SU-DHL-6 (cell line): Measurements from ENCODE around the gene UVSSA.

Source experiments
- CTCF ChIP-seq: fragments of 200-600 bp; sonication (generic); IDR thresholded peaks from one replicate; pipeline ENCODE4 v1.5.1; 2017; ENCODE audit warnings: antibody characterized with exemption, mild to moderate bottlenecking, low read length, moderate library complexity; ENCODE audit not compliant: insufficient read depth, poor library complexity, severe bottlenecking
- EZH2phosphoT487 ChIP-seq: fragments of 200-600 bp; sonication (generic), shearing (Covaris generic); conservative IDR thresholded peaks from 2 replicates; pipeline ENCODE4 v1.6.1; 2018; ENCODE audit warnings: mild to moderate bottlenecking, antibody characterized with exemption, low read length, moderate library complexity, mixed read lengths

GRCh38 chr4:1411436-1412375 lies 64.7 kb downstream of the UVSSA start:
- no peak for TF ChIP-seq CTCF
- no peak for TF ChIP-seq EZH2phosphoT487
